Stimulated activated CD4-positive, alpha-beta T cell treated with anti-CD3 and anti-CD28 coated beads, Interleukin-15, amount 100 ng/mL, for 24 hours (primary cell): ENCODE results near the gene SLC49A3.
A peak's percentile ranks its signal among the peaks of the same experiment; 100 is the strongest.
"Not testable (repeated sequence)": the region's sequence is repeated elsewhere in the genome, so short reads cannot be mapped to it uniquely, and the experiment has no call there.

Experiments used
- DNase-seq: peaks from one replicate; pipeline ENCODE4 v3.0.0-alpha.2; 2020

SLC49A3 gene

DNA sequence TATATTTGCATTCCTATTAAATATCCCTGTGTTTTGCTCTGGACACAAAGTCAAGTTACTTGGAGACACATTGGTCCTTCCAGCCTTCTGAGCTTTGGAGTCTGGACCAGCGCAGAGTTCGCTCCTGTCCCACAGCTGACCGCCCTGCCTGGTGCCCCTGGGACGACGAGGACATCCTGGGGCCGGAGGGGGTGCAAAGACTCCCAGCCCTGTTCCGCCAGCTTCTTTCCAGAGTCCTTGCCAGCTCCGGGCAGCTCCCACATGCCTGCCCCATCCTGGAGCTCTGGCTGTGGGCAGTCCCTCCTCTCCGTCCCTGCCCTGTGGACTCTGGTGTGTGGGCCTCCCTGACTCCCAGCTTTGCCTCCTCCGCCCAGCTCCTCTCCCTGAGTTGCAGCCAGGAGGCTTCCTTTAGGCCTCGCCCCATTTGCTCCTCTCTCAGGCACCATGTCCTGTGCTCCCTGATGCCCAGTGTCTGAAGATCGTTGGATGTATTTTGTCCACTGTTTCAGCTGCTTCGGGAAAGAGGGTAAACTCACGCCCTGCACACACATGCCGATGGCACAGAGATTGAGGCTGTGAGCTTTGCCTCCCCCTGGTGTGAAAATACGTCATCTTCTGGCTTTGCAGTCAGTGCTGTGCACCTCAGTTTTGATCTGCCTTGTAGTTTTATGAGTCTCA, 11.8 kb upstream of the SLC49A3 start:
- DNase-seq, result no peak

DNA sequence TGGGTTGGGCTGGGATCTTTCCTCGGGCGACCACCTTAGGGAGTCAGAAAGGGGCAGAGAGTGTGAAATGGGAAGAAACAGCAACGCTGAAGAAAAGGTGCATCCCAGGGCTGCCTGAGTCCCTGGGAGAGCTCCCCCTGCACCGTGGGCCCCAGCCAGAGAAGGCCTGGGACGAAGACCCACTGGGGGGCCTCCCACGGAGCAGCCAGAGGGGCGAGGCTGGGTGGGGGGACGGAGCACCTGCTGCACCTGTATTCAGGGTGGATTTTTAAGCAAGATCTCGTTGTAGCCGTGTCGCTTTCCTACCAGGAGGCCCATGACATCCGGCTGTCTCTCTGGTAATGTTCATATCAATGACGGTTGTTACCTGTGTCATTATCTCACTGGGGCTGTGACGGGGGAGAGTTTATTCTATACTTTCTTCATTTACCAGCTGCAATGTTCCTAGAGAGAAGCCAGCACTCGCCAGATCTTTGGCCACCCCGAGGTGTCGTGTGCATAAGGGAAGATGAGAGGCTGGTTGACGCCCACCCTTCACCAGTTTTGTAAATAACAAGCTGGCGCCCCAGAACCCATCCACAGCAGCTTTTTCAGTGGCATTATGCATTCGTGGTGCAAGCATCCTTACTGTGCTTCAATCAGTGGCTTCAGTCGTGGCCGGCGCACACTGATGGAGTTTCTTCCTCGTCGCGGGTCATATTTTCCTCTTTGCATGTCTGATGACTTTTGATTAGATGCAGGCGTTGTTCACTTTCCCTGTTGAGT, 11.0 kb upstream of the SLC49A3 start:
- no peak for DNase-seq

GRCh38 chr4:694341-694940, 5.5 kb upstream of the SLC49A3 start:
- not testable (repeated sequence) for DNase-seq

DNA sequence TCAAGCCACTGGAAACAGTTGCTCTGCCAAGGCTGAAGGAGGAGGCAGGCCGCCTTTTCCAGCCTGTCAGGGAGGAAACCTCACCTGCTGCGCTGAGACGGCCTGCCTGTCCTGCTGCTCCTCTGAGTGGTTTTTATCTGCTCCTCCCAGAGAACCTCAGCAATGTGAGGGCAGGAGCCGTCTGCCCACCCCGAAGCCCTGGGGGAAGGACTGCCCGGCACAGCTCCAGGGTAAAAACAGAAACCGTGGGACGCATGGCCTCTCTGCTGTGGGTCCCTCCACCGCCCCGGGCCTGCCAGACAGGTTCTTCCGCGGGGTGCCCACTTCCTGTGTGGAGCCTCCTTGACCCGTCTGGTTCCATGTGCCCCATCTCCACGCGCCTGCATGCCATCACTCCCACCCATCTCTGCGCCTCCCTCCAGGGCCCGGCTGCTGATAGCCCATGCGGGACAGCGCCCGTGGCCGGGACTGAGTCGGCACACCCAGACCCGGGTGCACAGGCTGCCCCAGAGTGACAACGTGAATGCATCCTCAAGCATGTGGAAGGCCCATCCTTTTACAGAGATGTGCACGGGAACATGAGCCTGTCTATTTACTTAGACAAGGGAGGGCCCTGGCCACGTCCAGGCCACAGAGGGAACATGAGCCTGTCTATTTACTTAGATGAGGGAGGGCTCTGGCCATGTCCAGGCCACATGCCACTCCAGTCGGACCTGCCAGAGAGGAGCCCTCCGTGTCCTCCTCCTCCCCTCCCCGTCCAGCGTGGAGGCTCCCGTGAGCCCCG, 4.0 kb upstream of the SLC49A3 start:
- DNase-seq, result no peak

GRCh38 chr4:689723-690122, 772 bp upstream of the SLC49A3 start:
- DNase-seq, result no peak

- DNase-seq, result no peak
Measured at GRCh38 chr4:687971-688853, 739 bp downstream of the SLC49A3 start.

- DNase-seq, result no peak
Measured at GRCh38 chr4:687048-687970, 1.6 kb downstream of the SLC49A3 start.

GRCh38 chr4:686413-687040, 2.4 kb downstream of the SLC49A3 start:
- no peak for DNase-seq

DNA sequence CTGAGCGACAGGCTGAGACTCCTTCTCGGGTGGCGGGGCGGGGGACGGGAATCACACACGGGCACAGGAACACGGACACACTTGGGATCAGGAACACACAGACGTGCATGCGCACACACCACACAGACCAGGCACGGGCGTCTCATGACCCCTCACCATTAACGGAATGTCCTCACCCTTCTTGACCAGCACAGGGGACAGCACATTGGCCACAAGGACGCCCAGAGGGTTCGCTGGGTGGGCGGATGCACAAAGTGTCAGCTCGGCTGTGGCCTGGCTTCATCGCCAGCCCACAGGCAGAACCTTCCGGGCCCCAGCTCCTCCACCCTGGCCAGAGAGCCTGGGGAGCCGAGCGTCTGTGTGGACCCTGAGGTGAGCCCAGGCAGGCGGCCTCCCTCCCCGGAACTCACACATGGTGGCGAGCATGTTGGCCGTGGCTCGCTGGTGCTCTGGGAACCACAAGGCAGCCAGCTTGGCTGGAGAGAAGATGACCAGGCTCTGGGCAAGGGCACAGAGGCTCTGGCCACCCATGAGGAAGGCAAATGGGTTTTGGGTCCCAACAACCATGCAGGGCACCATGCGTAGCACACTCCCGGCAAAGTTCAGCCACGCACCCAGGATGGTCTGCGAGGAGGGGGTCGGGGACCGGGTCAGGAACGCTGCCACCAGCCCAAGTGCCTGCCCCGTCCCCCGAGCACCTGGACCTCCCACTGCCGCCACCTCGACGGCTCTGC, 3.1 kb downstream of the SLC49A3 start:
- DNase-seq, result no peak

DNA sequence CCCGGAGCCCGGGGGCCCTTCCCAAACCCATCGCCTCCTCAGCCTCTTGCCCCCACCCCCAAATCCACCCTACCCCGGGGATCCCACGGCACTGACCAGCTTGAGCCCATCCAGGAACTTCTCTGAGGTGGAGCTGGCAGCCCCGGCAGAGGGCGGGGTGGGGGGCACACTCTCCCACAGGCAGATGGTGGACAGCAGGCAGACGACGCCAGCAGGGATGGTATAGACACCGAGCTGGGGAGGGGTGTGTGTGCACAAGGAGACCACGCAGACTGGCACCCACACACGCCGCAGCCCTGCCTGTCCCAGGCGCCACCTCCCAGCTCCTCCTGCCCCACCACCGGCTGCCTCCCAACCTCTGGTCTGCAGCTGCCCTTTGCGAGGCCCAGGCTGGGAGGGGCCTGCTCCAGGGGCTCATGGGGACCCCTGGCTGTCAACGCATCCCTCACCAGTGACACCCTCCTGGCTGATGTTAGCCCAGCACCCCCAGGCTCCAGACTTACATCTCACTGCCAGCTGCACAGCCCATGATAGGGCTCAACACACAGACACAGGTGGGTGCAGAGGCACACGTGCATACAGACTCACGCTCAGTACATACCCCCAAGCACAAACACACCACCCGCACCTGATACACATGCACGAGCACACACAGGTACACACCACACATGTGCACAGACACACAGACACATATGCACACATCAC, 4.2 kb downstream of the SLC49A3 start:
- DNase-seq, result no peak

DNA sequence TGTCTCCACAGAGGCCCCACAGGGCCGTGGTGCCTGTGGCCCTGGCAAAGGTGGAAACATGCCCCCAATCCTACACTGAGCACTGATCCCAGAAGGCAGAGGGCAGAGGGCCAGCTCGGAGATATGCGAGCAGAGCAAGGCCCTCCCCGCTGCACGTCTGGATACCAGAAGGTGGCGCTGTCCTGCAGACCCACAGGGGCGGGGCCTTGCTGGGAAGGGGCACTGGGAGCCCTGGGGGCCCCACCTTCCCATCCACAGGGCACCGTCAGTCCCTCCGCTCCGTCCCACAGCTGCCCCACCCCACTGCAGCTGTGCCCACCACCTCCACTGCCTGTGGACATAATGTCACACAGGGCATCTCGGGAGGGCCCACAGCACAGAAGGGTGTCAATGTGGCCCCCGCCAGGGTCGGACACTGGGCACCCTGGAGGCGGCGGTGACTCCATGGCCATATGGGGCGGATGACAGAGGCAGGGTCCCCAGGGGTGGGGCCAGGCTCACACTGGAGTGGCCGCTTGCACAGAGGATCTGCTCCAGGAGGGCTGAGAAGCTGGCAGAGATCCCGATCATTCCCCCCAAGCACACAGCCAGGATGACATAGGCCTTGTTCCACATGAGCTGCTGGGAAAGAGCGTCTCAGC, 4.8 kb downstream of the SLC49A3 start:
- peak; percentile 51 for DNase-seq

GRCh38 chr4:683247-683897, 5.6 kb downstream of the SLC49A3 start:
- DNase-seq, result no peak

DNA sequence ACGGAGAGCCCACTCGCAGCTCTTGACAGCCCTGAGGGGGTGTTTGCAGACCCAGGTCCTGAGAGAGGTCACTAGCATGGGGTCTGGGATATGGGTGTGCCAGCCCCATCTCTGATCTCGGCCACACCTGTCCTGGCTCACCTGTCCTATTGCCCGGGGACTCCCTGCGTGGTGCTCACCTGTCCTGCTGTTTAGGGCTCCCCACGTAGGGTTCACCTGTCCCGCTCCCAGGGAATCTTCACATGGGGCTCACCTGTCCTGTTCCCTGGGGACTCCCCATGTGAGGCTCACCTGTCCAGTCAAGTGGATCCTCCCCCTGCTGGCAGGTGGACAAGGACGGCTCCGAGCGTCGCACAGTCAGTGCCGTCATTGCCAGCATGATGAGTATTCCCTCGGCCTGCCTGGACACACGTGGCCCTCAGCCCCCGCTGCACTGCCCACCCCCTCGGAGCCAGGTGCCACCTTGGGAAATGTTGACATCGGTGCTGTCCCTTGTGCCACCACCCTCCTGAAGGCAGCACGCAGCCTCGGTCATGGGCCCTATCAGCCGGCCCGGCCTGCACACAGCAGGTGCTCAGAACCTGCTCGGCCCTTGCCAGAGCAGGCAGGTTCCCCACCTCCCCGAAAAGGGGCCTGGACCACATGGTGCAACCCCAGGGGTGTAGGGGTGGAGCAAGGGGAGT, 6.3 kb downstream of the SLC49A3 start:
- no peak for DNase-seq

- DNase-seq, result peak; percentile 36
Measured at GRCh38 chr4:681736-682451, 7.1 kb downstream of the SLC49A3 start.

- DNase-seq, result peak; percentile 63
Measured at GRCh38 chr4:680928-681645, 7.9 kb downstream of the SLC49A3 start.

GRCh38 chr4:680551-680927, 8.4 kb downstream of the SLC49A3 start:
- DNase-seq, result no peak
